K562 (cell line): ENCODE data around the gene RNF6. TPM values are rescaled to one million over a fixed set of nuclear protein-coding genes. Genes with fewer than 3 reads are reported as not detected.

Experiments
- ATAC-seq: fragments of 200-7000 bp; cut with Tn5 transposase; 3 replicates; pipeline ENCODE4 v1.9.1; 2020; ENCODE audit warnings: moderate library complexity
- BruUV-seq: library from RNA; stranded (reverse); fragments of 400-500 nt; replicated peaks from 2 replicates; lab custom pipeline; 2021; lab: Mats Ljungman, UMichigan
- CTCF ChIA-PET: fragments of 300-600 bp; formaldehyde crosslinking; extraction: SDS; loops from one replicate; lab custom pipeline; 2021; ENCODE audit warnings: low intra/inter-chr PET ratio; lab: Yijun Ruan, JAX
- POLR2A ChIA-PET: fragments of 300-600, 350-650 bp; sonication (Branson Sonifier 250); formaldehyde crosslinking; extraction: SDS; loops from one replicate; lab custom pipeline; 2021; ENCODE audit warnings: antibody characterized with exemption, inconsistent platforms; lab: Yijun Ruan, JAX
- DNase-seq, 4 experiments: peaks; one replicate each; pipeline versions ENCODE4 v3.0.0 to v3.0.0-alpha.2; 2011 to 2018; ENCODE audit warnings: low spot score in 3 of 4, mixed read lengths in 3 of 4; ENCODE audit errors: extremely low read depth in 1 of 4
- FAIRE-seq: peaks from 2 replicates; lab custom pipeline; 2011; peaks lifted over from hg19 to GRCh38; lab: Jason Lieb, UNC
- H2AFZ ChIP-seq: 2 replicates; pipeline ENCODE4 v1.6.0; 2011; ENCODE audit warnings: low read depth, low read length, control low read depth, inconsistent platforms
- H3K27ac ChIP-seq: fragments of 200-600 bp; 3 replicates; pipeline ENCODE4 v1.8.0; 2011; ENCODE audit warnings: low read depth, mild to moderate bottlenecking, control low read depth, inconsistent platforms, low read length, moderate library complexity, mixed read lengths; ENCODE audit errors: extremely low read depth
- H3K27me3 ChIP-seq, 2 experiments: fragments of 300-600 bp in 1 of 2; 2 replicates in 1 of 2; 3 replicates in 1 of 2; pipeline versions ENCODE4 v1.6.0 to v1.8.0; 2011; ENCODE audit warnings: inconsistent platforms in 2 of 2, low read length in 2 of 2, mild to moderate bottlenecking in 1 of 2, mixed read lengths in 1 of 2, moderate library complexity in 1 of 2; ENCODE audit not compliant: control insufficient read depth in 2 of 2, insufficient read depth in 2 of 2
- H3K36me3 ChIP-seq: fragments of 300-600 bp; 3 replicates; pipeline ENCODE4 v1.8.0; 2011; ENCODE audit warnings: mild to moderate bottlenecking, low read length, inconsistent platforms; ENCODE audit not compliant: control insufficient read depth, insufficient read depth
- H3K4me1 ChIP-seq, 2 experiments: fragments of 200-600 bp in 1 of 2; replicated peaks in 1 of 2; 2 replicates in 1 of 2; 3 replicates in 1 of 2; pipeline versions ENCODE4 v1.5.1 to v1.8.0; 2011; ENCODE audit warnings: inconsistent platforms in 2 of 2, low read length in 2 of 2, mild to moderate bottlenecking in 1 of 2, mixed read lengths in 1 of 2, moderate library complexity in 1 of 2; ENCODE audit not compliant: control insufficient read depth in 2 of 2, insufficient read depth in 2 of 2
- H3K4me2 ChIP-seq: 2 replicates; pipeline ENCODE4 v1.6.1; 2011; ENCODE audit warnings: low read length, control low read depth, inconsistent platforms, mixed read lengths; ENCODE audit not compliant: insufficient read depth
- H3K4me3 ChIP-seq: fragments of 200-600 bp; sonication (generic), shearing (Covaris generic); 2 replicates; pipeline ENCODE4 v1.5.1; 2016; ENCODE audit warnings: control low read depth, inconsistent platforms
- H3K79me2 ChIP-seq: fragments of 200-600 bp; 3 replicates; pipeline ENCODE4 v1.8.0; 2011; ENCODE audit warnings: low read length, inconsistent platforms; ENCODE audit not compliant: control insufficient read depth, insufficient read depth
- H3K9ac ChIP-seq, 2 experiments: 2 replicates each; pipeline versions ENCODE4 v1.6.0 to v1.6.1; 2011; ENCODE audit warnings: low read depth in 2 of 2, low read length in 2 of 2, control low read depth in 1 of 2, inconsistent platforms in 1 of 2, mild to moderate bottlenecking in 1 of 2, mixed read lengths in 1 of 2; ENCODE audit not compliant: insufficient read depth in 1 of 2
- H3K9me1 ChIP-seq: one replicate; pipeline ENCODE4 v1.6.0; 2011; ENCODE audit warnings: inconsistent platforms, mild to moderate bottlenecking, low read length, moderate library complexity; ENCODE audit not compliant: control insufficient read depth, insufficient read depth
- H3K9me3 ChIP-seq: replicated peaks from 2 replicates; pipeline ENCODE4 v1.5.1; 2011; ENCODE audit warnings: low read depth, low read length, inconsistent platforms; ENCODE audit not compliant: control insufficient read depth, insufficient read depth
- H4K20me1 ChIP-seq: replicated peaks from 2 replicates; pipeline ENCODE4 v1.6.1; 2011; ENCODE audit warnings: low read length, inconsistent platforms, mixed read lengths; ENCODE audit not compliant: control insufficient read depth, insufficient read depth
- AFF4 ChIP-seq: sonication (generic); formaldehyde crosslinking; IDR thresholded peaks from 2 replicates; pipeline ENCODE4 v1.8.0; 2023; ENCODE audit warnings: mild to moderate bottlenecking, missing genetic modification reagents
- FOXM1 ChIP-seq, 2 experiments: fragments of 450-650 bp in 1 of 2; sonication (generic) in 1 of 2; formaldehyde crosslinking in 1 of 2; IDR thresholded peaks; 2 replicates each; pipeline versions ENCODE4 v1.6.1 to v1.9.0; 2017 to 2022; ENCODE audit warnings: low read depth in 2 of 2, mild to moderate bottlenecking in 2 of 2, missing genetic modification reagents in 1 of 2, moderate library complexity in 1 of 2
- HLTF ChIP-seq: fragments of 450-650 bp; IDR thresholded peaks from 2 replicates; pipeline ENCODE4 v1.6.1; 2016
- HNRNPLL ChIP-seq: fragments of 200-400 bp; formaldehyde crosslinking; IDR thresholded peaks from 2 replicates; pipeline ENCODE4 v1.6.1; 2017; ENCODE audit warnings: low read length, low read depth, mild to moderate bottlenecking; ENCODE audit not compliant: poor library complexity, severe bottlenecking
- NFIC ChIP-seq: fragments of 450-650 bp; IDR thresholded peaks from 2 replicates; pipeline ENCODE4 v1.6.1; 2017; ENCODE audit warnings: mild to moderate bottlenecking, inconsistent platforms
- NFIX ChIP-seq: fragments of 250-450 bp; sonication (Bioruptor Pico); IDR thresholded peaks from 2 replicates; pipeline ENCODE4 v1.4.0; 2020; ENCODE audit warnings: low read depth, mild to moderate bottlenecking, moderate library complexity
- SMAD1 ChIP-seq: fragments of 150-350 bp; IDR thresholded peaks from 2 replicates; pipeline ENCODE4 v1.6.1; 2014; ENCODE audit warnings: low read length, low read depth; ENCODE audit not compliant: partially characterized antibody
- SUPT5H ChIP-seq: fragments of 450-650 bp; IDR thresholded peaks from 2 replicates; pipeline ENCODE4 v1.6.1; 2016
- WGBS: fragments of 100-300 bp; shearing (Covaris generic); methylation state at CpG from one replicate; pipeline ENCODE4 v1.1.6; 2016; ENCODE audit warnings: low coverage, mixed read lengths; ENCODE audit not compliant: insufficient coverage; ENCODE audit errors: missing lambda C conversion rate; 5-methylcytosine and 5-hydroxymethylcytosine counted together
- in situ Hi-C: fragments of 300-500 bp; cut with MboI; formaldehyde crosslinking; loops from 4 replicates; pipeline ENCODE4 v1.15.0; 2018; ENCODE audit warnings: inconsistent platforms, mixed read lengths
- intact Hi-C: fragments of 100-400 bp; cut with micrococcal nuclease; formaldehyde crosslinking; loops from 2 replicates; pipeline ENCODE4 v1.14.2; 2022
- polyA plus RNA-seq, 8 experiments: library from polyadenylated mRNA; depleted of rRNA in 4 of 8; stranded (reverse) in 5 of 8; unstranded in 3 of 8; fragments of >200 nt; fragmentation: Nextera tagmentation in 2 of 8; fragmentation: Illumina TruSeq in 1 of 8; extraction: Ambion mirVana in 2 of 8; extraction: Trizol in 1 of 8; gene quantifications; 2 replicates each; pipeline versions ENCODE4 v1.2.1 to v1.2.3, GENCODE V29; 2011 to 2014; ENCODE audit warnings: inconsistent platforms in 1 of 8, missing spikeins in 1 of 8
- total RNA-seq, 7 experiments: library from RNA; depleted of rRNA in 6 of 7; stranded (reverse); fragments of >200 nt in 6 of 7; fragmentation: Illumina TruSeq in 2 of 7; extraction: Trizol in 2 of 7; gene quantifications; 2 replicates each; pipeline versions ENCODE4 v1.2.1 to v1.2.3, GENCODE V29; 2011 to 2021; ENCODE audit warnings: low replicate concordance in 1 of 7

RNF6 gene
- total and polyA plus RNA-seq, 9 of the 15 experiments (the other 6 are each of a cell fraction or from before 2014, with no cell fraction given): 12.0 to 31.4 (median 22.3) TPM

GRCh38 chr13:26262156-26262555 is 40.0 kb upstream of the RNF6 start:
- FAIRE-seq (no peak), ATAC-seq (no peak), DNase-seq (no peak)
- CTCF ChIA-PET: no interaction called here
- no TSS peak for BruUV-seq
- Histone ChIP-seq H3K27me3 (no peaks in the 10 kb centered on the region), H3K9me3 (no peaks in the 10 kb centered on the region), H3K9me1 (no peaks in the 10 kb centered on the region), H3K4me1 (no peaks in the 10 kb centered on the region; a peak in 2 of 5 replicates), H4K20me1 (no peaks in the 10 kb centered on the region; the same call in 1 of the 2 replicates), H3K4me3 (no peak overlapping the region), H2AFZ (no peak overlapping the region), H3K9ac (no peak overlapping the region), H3K4me2 (no peak overlapping the region), H3K79me2 (peaks cover 88% of the 10 kb centered on the region), H3K27ac (no peak overlapping the region), H3K36me3 (no peaks in the 10 kb centered on the region)
- 100% methylated on average over 1 of the region's 2 CpGs for WGBS
- intact Hi-C loops: no loop called here
- POLR2A ChIA-PET: no interaction called here
- in situ Hi-C loops: no loop called here
- TF ChIP-seq AFF4 (CRISPR knock-in tag): no peak
- TF ChIP-seq FOXM1 (IDR thresholded peaks at IDR 0.05; ENCODE audit: low read depth): no peak
- no peak for TF ChIP-seq FOXM1 (CRISPR knock-in tag; IDR thresholded peaks at IDR 0.05; ENCODE audit: low read depth)
- no peak for TF ChIP-seq HNRNPLL
- TF ChIP-seq HLTF: no peak
- peak; percentile 96 for TF ChIP-seq NFIX (CRISPR knock-in tag)
- no peak for TF ChIP-seq SUPT5H
- peak; percentile 36 for TF ChIP-seq SMAD1
- peak; percentile 98 for TF ChIP-seq NFIC
